Epithelial cell of prostate (primary cell): Measurements from ENCODE around the gene MAVS.
"Not testable (repeated sequence)": the region's sequence is repeated elsewhere in the genome, so short reads cannot be mapped to it uniquely, and the experiment has no call there.

Experiments used
- DNase-seq: peaks from one replicate; pipeline ENCODE4 v3.0.0-alpha.2; 2011; ENCODE audit warnings: low read depth, low spot score
- H3K27ac ChIP-seq: fragments of 450-650 bp; 2 replicates; pipeline ENCODE4 v1.5.1; 2017; ENCODE audit warnings: mild to moderate bottlenecking

MAVS gene

GRCh38 chr20:3901706-3902440 lies 55.2 kb downstream of the MAVS start:
- DNase-seq, result no peak
- H3K27ac ChIP-seq, result peak overlapping the region; percentile 76

- H3K27ac ChIP-seq, result peak overlapping the region; percentile 34
- DNase-seq, result no peak
Observed at GRCh38 chr20:3902446-3902845, 55.8 kb downstream of the MAVS start.

GRCh38 chr20:3904224-3904623 lies 57.6 kb downstream of the MAVS start:
- no peak overlapping the region for H3K27ac ChIP-seq
- no peak for DNase-seq

GRCh38 chr20:3904857-3905256 lies 58.2 kb downstream of the MAVS start:
- DNase-seq, result no peak
- no peak overlapping the region for H3K27ac ChIP-seq

GRCh38 chr20:3906744-3907721 lies 60.4 kb downstream of the MAVS start:
- DNase-seq, H3K27ac ChIP-seq: not testable (repeated sequence)

- DNase-seq, result no peak
- no peak overlapping the region for H3K27ac ChIP-seq
Observed at GRCh38 chr20:3908667-3909066, 62.0 kb downstream of the MAVS start.

GRCh38 chr20:3909952-3910366 lies 63.3 kb downstream of the MAVS start:
- H3K27ac ChIP-seq, result peak overlapping the region; percentile 14
- DNase-seq, result no peak

- H3K27ac ChIP-seq, result no peak overlapping the region
- DNase-seq, result no peak
Observed at GRCh38 chr20:3910853-3911252, 64.2 kb downstream of the MAVS start.

GRCh38 chr20:3911956-3912355 lies 65.3 kb downstream of the MAVS start:
- H3K27ac ChIP-seq, result no peak overlapping the region
- no peak for DNase-seq

GRCh38 chr20:3914446-3914845 lies 67.8 kb downstream of the MAVS start:
- H3K27ac ChIP-seq, result no peak overlapping the region
- DNase-seq, result no peak

GRCh38 chr20:3915691-3916090 lies 69.1 kb downstream of the MAVS start:
- DNase-seq, result no peak
- no peak overlapping the region for H3K27ac ChIP-seq

GRCh38 chr20:3916364-3916763 lies 69.7 kb downstream of the MAVS start:
- no peak for DNase-seq
- no peak overlapping the region for H3K27ac ChIP-seq

GRCh38 chr20:3919352-3919751 lies 72.7 kb downstream of the MAVS start:
- no peak overlapping the region for H3K27ac ChIP-seq
- DNase-seq, result no peak

GRCh38 chr20:3922223-3922982 lies 75.8 kb downstream of the MAVS start:
- no peak for DNase-seq
- peak overlapping the region; percentile 19 for H3K27ac ChIP-seq

GRCh38 chr20:3922983-3923339 lies 76.3 kb downstream of the MAVS start:
- no peak for DNase-seq
- H3K27ac ChIP-seq, result peak overlapping the region; percentile 19

GRCh38 chr20:3923818-3924217 lies 77.2 kb downstream of the MAVS start:
- peak overlapping the region; percentile 19 for H3K27ac ChIP-seq

GRCh38 chr20:3924304-3925112 lies 77.9 kb downstream of the MAVS start:
- DNase-seq, result no peak
- no peak overlapping the region for H3K27ac ChIP-seq

More at GRCh38 chr20:3923818-3924217, 77.2 kb downstream of the MAVS start:
- no peak for DNase-seq

- no peak overlapping the region for H3K27ac ChIP-seq
- no peak for DNase-seq
Observed at GRCh38 chr20:3925113-3925695, 78.6 kb downstream of the MAVS start.
